NCI-H2107 treated with DMSO at 0.1 percent for 48 hours (cell line): ENCODE measurements around the gene MED13L.

Experiments used
- DNase-seq: peaks from one replicate; lab custom pipeline; 2025; ENCODE audit not compliant: unreplicated experiment; lab: John Stamatoyannopoulos, UW

MED13L gene

DNA sequence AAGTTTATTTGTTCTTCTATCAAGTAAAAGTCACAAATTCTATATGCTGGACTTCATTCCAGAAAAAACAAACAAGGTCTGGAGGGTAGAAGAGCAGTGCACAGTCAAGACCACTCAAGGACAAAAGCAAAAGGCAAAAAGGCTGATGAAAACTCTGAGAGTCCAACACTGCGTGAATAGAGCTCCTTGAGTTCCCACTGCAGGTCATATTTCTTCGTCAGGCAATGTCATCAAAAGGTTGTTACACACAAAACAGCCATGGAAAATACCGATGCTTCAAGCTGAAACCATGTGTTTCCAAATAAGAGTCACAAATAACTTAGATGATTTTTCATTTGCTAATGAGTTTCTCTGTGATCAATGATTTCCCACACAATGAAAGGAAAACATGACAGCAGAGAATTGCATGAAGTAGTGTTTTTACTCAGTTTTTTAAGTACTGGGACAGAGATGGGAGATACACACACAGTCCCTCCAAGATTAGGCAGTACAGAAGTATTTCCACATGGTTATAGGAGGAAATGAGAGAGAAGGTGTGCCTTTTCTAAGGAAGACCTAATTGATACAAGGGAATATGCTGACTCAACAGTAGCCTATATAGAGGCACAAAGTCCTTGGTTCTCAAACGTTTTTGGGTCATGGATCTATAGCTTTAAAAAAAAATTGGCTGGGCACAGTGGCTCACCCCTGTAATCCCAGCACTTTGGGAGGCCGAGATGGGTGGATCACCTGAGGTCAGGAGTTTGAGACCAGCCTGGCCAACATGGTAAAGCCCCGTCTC, 177.7 kb downstream of the MED13L start:
- peak; percentile 34 for DNase-seq

DNA sequence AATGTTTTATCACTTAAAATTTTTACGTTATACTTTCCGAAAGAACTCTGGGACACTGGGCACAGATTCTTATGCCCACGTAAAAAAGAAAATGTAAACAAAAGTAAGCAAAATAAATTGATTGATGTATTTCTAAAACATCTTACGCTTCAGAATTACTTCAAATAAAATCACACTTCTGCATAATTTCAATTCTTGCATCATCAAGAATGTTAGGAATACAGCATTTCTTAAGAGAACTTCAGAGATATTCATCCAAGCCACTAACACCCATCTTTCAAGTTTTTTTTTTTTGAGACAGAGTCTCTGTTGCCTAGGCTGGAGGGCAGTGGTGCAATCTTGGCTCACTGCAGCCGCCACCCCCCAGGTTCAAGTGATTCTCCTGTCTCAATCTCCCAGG, 180.6 kb downstream of the MED13L start:
- no peak for DNase-seq

DNA sequence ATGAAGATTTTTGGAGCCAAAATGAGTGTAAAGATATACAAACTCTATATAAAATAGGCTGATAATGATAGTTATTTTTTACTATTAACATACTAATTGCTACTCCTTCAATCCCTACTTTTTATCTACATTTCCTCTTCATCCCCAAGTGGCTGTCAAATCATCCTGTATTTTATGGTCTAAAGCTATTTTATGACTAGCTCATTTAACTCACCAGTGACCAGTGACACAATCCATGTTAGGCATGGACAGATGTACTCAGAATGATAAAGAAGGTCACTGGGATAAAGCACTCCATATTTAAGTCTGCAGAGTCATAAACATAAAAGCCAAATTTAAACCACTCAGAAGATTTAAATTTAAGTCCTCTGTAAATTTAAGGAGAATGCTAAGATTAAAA, 183.0 kb downstream of the MED13L start:
- no peak for DNase-seq

DNA sequence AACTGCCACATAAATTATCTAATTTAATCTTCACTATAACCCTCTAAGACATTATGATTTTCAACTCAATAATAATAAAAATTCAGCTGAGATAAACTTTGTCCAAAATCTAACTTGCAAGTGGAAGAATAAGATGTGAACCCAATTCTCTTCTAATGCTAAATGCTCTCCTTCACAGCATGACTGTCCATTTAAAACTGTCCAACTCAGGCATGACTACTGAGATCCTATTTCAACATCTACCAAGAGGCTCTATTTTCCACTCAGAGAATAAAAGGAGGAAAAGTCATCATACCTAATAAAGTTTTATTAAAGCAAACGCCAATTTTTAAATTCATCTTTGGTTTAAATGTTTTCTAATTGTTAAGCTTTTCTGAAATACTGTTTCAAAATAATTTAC, 183.6 kb downstream of the MED13L start:
- peak; percentile 43 for DNase-seq

DNA sequence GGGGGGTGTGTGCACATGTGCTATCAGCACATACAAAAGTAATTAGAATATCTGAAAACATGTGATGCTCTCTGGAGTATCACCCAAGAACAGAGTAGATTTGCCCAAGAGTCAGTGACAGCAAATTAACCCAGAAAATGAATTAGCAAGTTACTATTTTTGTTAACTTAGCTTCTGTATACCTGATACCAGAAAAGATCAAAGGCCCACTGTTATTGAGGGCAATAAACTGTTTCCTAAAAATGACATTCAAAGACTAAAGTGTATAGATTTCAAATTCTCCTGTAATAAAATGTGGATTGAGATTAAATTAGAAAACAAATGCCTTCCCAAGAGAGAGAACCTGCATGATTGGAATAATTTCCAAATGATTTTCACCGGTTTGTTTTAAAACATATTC, 184.7 kb downstream of the MED13L start:
- DNase-seq, result no peak

DNA sequence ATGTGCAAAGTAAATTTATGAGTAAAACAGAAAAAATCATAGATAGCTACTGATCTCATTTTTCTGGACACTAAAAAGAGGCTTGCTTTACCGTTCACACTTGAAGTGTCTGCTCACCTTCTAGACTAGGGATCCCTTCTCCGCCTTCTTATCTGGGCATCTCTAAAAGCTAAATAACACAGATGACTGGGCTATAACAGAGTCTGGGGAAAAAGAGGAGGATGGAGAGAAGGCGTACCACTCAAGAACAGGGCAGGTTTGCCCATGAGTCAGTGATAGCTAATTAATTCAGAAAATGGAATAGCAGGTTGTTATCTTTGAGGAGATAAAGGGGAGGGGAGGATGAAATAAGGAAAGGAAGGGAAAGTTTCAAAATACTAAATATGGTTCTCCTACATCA, 185.3 kb downstream of the MED13L start:
- no peak for DNase-seq

DNA sequence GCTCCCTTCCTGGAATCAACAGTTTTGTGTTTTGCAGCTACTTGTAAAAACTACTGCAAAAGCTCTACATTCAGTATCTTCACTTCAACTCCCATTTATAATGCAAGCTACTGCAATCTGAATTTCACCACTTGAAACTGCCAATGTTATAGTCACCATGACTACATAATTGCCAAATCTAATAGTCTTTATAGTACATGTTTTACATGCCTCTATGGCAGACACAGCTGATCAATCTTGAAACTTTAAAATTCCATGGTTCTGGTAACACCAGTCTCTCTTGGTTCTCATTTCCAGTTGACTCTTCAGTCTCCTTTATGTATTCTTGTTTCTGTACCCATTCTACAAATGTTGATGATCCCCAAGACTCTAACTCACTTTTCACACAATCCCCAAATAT, 185.9 kb downstream of the MED13L start:
- no peak for DNase-seq

DNA sequence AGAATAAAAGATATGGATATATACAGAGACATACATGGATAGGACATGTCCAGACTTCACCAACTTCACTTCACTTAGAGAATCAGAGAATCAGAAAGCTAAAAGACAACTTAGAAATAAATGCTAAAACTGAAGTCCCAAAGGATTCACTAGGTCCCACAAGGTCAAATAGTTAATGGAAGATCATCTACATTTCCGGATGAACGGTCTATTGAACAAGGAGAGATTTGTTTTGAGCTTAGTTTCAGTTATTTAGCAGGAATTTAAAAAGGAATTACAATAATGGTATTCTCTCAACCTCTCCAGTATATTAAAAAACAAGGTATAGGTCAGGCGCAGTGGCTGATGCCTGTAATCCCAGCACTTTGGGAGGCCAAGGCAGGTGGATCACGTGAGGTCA, 187.0 kb downstream of the MED13L start:
- DNase-seq, result no peak

DNA sequence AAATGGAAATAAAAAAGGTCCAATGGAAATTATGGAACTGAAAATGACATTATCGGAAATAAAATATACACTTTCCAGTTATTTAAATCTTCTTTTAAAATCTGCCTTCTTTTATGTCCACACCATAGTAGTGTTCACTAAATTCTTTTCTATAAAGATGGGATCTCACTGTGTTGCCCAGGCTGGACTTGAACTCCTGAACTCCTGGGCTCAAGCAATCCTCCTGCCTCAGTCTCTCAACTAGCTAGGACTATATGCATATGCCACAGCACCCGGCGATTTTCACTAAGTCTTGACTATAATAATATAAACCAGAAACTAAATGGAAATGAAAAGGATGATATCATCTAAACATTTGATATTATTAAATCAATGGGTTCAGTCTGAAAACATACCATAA, 188.4 kb downstream of the MED13L start:
- no peak for DNase-seq

DNA sequence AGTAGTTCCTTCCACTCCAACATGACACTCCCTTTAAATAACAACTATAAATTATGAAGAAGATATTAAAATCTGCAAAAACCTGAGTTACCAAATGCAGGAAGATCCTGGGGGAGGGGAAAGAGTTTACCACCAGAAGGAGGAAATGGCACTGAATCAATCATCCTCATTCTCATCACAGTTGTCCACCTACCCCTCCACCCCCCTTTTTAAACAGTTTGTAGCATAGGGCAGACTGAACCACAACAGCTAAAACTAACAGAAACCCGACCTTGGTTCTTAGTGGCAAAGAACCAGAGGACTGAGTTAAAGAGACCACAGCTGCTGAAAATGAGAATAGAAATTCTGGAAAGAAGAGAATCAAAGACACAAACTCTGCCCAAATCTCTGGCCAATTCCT, 189.5 kb downstream of the MED13L start:
- DNase-seq, result no peak

DNA sequence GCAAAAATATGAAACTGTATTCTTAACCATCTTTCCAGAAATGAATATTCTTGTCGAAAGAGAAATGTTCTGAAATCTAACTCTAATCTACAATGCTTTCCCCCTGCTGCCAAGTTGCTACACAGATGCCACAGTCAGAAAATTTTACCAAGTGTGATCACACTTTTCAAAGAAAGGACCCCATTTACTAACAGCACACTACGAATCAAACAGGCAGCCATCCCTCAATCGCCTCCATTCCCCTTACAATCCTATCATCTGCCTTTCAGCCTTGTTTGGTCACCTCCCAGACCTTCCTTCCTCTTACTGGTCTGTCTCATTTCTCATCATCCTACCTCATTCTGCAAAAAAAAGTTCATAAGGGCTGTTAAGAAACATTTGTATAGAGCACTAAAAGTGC, 190.1 kb downstream of the MED13L start:
- DNase-seq, result no peak

DNA sequence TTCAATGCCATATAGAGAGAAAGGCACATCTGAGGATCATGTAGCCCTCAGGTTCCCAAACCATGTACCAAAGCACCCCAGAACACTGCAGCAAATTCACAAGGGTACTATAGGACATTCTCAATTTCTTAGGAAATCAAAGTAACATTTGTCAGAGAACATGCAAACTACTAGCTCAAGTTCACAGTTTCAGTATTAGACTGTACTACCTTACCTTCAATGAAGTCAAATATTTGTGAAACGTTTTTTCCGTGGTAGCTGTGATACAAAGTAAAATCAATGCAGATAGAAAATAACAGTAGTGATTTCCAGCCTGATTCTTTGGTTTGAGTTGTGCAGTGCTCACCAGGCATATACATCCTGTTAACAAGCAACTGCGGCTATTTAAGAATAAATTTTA, 197.1 kb downstream of the MED13L start:
- no peak for DNase-seq

DNA sequence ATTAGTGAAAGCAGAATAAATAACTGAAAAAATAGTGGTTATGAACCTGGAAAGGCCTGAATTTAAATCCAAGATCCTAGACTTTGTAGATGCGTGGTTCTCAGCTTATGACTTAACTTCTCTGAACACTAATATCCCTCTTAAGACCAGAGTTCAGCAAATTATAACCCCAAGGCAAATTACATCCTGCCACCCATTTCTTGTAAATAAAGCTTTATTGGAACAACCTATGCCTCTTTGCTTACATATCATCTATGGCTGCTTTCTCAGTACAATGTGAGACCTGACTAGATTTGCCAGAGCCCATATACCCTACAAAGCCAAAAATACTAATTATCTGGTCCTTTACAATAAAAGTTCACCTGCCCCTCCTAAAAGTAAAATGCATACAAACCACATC, 199.1 kb downstream of the MED13L start:
- DNase-seq, result no peak

DNA sequence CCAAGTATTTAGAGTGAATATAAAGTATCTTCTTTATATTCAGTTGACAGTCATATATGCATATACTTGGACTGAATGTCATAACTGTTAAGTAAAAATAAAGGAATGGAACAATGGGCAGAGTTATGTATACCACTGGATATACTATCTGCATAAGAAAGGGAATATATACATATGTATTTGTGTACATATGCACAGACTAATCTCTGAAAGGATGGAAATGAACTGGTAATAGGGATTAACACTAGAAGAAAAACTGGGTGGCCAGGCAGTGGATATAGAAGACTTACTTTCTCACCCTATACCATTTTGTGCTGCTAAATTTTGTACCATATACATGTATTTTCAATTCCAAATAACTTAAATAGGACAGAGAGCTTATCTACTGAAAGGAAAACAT, 200.1 kb downstream of the MED13L start:
- DNase-seq, result no peak

DNA sequence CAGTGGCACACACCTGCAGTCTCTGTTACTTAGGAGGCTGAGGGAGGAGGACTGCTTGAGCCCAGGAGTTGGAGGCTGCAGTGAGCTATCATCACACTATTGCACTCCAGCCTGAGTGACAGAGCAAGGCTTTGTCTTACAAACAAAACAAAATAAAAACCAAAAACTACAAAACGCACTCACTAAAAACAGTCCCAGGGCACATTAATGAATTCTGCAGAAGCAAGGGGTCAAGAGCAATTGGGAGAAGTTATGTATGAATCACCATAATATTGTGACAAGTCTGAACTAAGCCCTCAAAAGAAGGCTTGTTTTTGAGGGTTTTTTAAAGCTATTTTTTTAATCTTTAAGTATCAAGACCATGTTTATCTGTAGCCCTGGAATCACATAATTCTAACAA, 201.1 kb downstream of the MED13L start:
- no peak for DNase-seq

DNA sequence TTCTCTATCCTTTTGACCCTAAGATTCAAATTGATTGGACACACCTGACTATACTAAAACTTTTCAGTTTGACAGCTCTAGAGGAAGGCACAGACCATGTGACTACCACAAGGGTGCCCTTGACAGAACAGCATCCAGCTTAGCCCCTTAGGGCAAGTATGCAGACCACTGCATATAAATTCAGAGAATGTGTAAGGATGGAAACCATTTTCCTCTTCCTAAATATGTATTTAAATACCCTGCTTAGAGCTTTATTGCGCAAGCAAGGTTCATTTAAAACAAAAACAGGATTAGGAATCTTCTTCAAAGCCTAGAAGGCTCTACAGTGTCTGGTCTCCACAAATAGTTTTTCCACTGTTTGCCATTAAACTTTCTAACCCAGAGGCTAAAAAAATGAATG, 202.8 kb downstream of the MED13L start:
- DNase-seq, result no peak

DNA sequence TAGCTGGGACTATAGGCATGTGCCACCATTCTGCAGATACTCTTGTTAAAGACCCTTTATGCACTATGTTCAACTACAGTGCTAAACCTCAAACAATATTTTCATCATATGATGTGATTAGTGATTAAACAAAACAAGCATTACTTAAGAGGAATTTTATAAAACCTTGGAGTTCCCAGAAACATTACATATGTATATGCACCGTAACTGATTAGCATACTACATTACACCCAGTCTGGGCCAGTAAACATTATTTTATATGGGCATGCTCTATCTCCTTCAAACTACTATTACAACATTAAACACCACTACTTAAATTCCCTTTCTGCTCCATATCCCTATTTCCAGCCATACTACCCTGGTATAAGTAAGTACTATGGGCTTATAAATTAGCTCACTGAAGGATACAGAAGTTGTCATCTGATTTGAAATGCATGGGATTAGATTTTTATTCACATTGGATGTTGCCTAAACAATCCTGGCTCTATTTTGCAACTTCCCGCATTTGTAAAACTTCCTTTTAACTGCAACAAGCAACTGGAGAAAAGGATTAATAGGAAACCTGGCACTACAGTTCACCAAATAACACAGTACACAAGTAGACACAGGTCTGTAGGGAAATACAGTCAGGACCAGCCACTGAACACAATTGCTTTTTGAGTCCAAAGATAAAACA, 205.8 kb downstream of the MED13L start:
- no peak for DNase-seq

DNA sequence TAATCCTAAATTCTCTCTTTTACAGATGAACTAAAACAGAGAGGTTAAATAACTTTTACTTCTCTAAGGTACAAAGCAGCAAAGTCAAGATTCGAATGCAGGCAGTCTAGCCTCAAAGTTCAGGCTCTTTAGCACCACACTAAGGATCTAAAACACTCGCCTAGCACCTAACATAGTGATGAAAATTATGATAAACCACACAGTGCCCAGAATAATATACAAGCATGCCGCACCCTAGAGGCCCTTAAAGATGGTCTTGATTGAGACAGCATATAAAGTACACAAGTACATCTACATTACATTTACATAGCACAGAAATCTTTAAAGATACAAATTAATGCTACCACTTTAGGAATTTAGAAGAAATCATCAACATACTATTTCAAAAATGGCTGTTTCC, 207.0 kb downstream of the MED13L start:
- no peak for DNase-seq

DNA sequence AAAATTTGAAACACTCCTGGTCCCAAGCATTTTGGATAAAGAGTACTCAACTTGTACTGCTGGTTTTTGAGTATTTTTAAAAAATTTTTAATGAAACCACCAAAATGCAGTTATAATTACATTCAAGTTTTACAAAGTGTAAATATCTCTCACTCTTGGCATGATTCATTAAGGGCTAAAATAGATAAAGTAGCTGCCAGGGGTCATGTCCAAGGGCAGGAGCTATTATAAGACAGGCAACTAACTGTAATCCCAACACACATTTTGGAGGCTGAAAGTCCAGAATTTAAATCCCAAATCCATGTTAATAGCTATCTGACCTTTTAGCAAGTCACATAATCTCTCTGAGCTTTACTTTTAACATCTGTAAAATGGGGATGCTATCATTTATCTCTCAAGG, 207.6 kb downstream of the MED13L start:
- no peak for DNase-seq

DNA sequence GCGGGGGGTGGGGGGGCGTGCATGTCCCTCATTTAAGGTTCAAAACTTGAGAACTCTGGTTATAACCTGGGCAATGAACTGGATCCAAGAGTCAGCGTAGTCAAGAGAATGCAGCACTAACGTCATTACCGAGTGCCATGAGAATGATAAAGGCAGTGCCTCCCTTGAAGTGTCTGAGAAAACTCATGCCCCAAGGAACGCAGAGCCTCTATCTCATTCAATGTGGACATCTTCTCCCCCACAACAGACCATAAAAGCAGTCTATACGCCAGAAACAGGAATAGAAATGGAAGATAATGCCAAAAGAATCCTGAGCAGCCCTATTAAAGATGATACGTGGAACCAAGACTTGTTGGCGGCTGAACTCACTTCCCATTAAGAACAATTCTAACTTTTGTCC, 208.6 kb downstream of the MED13L start:
- DNase-seq, result no peak

DNA sequence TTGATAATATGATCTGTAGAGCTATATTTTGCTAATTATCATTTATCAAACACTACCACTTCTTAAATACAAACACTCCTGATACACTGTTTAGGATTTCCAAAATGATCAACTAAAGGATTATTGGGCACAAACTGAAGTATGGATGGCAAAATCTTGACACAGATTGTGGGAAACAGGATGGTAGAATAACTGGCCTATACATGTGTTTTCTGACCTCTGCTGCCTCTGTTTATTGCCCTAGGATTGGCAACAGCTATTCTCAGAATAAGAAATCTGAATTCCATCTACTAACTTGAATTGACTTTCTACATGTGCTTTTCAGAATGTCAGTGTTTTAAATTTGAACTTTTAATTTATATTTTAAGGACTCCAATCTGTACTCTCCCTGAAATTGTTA, 209.1 kb downstream of the MED13L start:
- no peak for DNase-seq

DNA sequence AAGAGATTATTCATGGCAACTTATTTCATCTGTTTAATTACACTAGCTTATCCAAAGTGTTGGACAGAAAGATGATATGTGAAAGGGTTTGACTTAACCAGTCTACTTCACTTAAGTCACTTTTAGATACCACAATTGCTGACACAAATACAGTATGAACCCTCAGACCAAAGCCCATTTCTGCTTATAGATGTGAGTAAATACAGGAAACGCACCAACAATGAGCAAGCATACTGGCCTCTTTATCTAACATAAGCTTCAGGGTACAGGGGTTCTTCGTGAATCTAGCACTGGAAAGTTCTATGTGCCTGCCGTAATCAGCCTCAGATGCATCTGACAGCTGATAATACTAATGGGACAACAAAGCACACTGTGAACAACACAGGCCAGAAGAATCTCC, 209.6 kb downstream of the MED13L start:
- no peak for DNase-seq
